Measurements from ENCODE around the gene POC1B.

The POC1B gene

DNA sequence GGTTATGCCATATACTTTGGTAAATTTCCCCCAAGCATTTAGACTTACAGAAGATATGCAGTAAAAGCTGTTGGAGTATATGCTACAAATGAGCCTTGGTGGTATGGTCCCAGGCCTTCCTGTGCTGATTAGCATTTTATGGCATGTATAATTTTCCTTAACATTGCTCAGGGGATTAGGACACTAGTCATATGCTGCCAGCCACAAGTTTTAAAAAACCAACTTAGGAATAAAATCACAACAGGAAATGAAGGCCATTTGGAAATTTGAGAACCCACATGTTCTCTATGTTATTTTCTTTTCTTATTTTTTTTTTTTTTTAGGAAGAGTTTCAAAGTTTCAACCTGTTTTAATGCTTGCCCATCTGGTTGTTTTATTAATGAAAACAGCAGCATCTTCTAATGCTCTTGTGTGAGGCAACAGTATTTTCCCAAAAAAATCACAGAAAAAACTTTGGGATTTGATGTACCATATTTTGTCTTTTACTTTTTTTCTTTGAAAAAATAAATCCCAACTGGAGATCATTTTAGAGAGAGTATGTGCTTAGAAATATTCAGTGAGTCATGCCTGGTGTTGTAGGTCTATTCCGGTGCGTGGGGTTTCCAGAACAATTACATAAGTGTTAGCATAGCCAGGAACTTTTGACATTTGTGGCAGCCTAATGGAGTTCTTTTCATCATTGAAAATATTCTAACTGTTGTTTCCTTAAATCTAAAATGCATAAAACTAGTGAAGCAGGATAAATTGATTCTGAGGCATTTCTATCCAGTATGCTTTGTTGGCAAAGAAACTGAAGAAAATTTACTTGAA lies 151.9 kb downstream of the POC1B start:
- Histone ChIP-seq H2AFZ (no peak overlapping the region), H3K27ac (no peak overlapping the region), H3K4me2 (ENCODE audit: low read length) (no peak overlapping the region), H3K36me3 (ENCODE audit: control insufficient read depth, insufficient read depth, low read length) (no peaks in the 10 kb centered on the region), H3K9me3 (ENCODE audit: control insufficient read depth, low read length) (no peaks in the 10 kb centered on the region), H3K79me2 (no peaks in the 10 kb centered on the region), H3K4me1 (peaks cover 4% of the 10 kb centered on the region), H3K4me3 (ENCODE audit: low read depth, low read length) (no peak overlapping the region), H3K27me3 (ENCODE audit: control insufficient read depth, insufficient read depth, low read length) (no peaks in the 10 kb centered on the region), H3K9ac (no peak overlapping the region)
- TF ChIP-seq, protein P1, sequence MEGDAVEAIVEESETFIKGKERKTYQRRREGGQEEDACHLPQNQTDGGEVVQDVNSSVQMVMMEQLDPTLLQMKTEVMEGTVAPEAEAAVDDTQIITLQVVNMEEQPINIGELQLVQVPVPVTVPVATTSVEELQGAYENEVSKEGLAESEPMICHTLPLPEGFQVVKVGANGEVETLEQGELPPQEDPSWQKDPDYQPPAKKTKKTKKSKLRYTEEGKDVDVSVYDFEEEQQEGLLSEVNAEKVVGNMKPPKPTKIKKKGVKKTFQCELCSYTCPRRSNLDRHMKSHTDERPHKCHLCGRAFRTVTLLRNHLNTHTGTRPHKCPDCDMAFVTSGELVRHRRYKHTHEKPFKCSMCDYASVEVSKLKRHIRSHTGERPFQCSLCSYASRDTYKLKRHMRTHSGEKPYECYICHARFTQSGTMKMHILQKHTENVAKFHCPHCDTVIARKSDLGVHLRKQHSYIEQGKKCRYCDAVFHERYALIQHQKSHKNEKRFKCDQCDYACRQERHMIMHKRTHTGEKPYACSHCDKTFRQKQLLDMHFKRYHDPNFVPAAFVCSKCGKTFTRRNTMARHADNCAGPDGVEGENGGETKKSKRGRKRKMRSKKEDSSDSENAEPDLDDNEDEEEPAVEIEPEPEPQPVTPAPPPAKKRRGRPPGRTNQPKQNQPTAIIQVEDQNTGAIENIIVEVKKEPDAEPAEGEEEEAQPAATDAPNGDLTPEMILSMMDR (IDR thresholded peaks at IDR 0.05): no peak

GRCh38 chr12:89372584-89373370 lies 153.1 kb downstream of the POC1B start:
- peaks cover 4% of the 10 kb centered on the region for H3K79me2 ChIP-seq
- no peak overlapping the region for H3K9ac ChIP-seq
- H3K27ac ChIP-seq: no peak overlapping the region
- no peaks in the 10 kb centered on the region for H3K27me3 ChIP-seq (ENCODE audit: control insufficient read depth, insufficient read depth, low read length)
- H3K4me2 ChIP-seq (ENCODE audit: low read length): no peak overlapping the region
- H3K36me3 ChIP-seq (ENCODE audit: control insufficient read depth, insufficient read depth, low read length): no peaks in the 10 kb centered on the region
- TF ChIP-seq, protein P1 (IDR thresholded peaks at IDR 0.05): no peak
- no peak overlapping the region for H3K4me3 ChIP-seq (ENCODE audit: low read depth, low read length)
- peaks cover 4% of the 10 kb centered on the region for H3K4me1 ChIP-seq
- no peak overlapping the region for H2AFZ ChIP-seq
- H3K9me3 ChIP-seq (ENCODE audit: control insufficient read depth, low read length): no peaks in the 10 kb centered on the region

GRCh38 chr12:89370850-89371249 lies 155.0 kb downstream of the POC1B start:
- Histone ChIP-seq H3K4me1 (peaks cover 4% of the 10 kb centered on the region), H2AFZ (no peak overlapping the region), H3K36me3 (ENCODE audit: control insufficient read depth, insufficient read depth, low read length) (no peaks in the 10 kb centered on the region), H3K27me3 (ENCODE audit: control insufficient read depth, insufficient read depth, low read length) (no peaks in the 10 kb centered on the region), H3K27ac (no peak overlapping the region), H3K4me3 (ENCODE audit: low read depth, low read length) (no peak overlapping the region), H3K9me3 (ENCODE audit: control insufficient read depth, low read length) (no peaks in the 10 kb centered on the region), H3K4me2 (ENCODE audit: low read length) (no peak overlapping the region), H3K79me2 (peaks cover 8% of the 10 kb centered on the region), H3K9ac (no peak overlapping the region)
- TF ChIP-seq, protein P1 (IDR thresholded peaks at IDR 0.05): no peak

- peaks cover 4% of the 10 kb centered on the region for H3K4me1 ChIP-seq
Observed at GRCh38 chr12:89370421-89370831, 155.4 kb downstream of the POC1B start.

More at GRCh38 chr12:89370421-89370831, 155.4 kb downstream of the POC1B start:
- no peaks in the 10 kb centered on the region for H3K27me3 ChIP-seq (ENCODE audit: control insufficient read depth, insufficient read depth, low read length)
- no peaks in the 10 kb centered on the region for H3K9me3 ChIP-seq (ENCODE audit: control insufficient read depth, low read length)
- no peaks in the 10 kb centered on the region for H3K36me3 ChIP-seq (ENCODE audit: control insufficient read depth, insufficient read depth, low read length)
- no peak overlapping the region for H3K4me2 ChIP-seq (ENCODE audit: low read length)
- peaks cover 8% of the 10 kb centered on the region for H3K79me2 ChIP-seq
- no peak overlapping the region for H2AFZ ChIP-seq
- no peak overlapping the region for H3K9ac ChIP-seq
- no peak overlapping the region for H3K27ac ChIP-seq
- H3K4me3 ChIP-seq (ENCODE audit: low read depth, low read length): no peak overlapping the region
- TF ChIP-seq, protein P1 (IDR thresholded peaks at IDR 0.05): no peak
